KOPT-K1 (cell line): ENCODE results near the gene MDN1.

Experiments
- H3K27ac ChIP-seq: fragments of 200-600 bp; sonication (generic); 2 replicates; pipeline ENCODE4 v1.5.1; 2016; ENCODE audit warnings: antibody characterized with exemption, mild to moderate bottlenecking, low read depth, low read length; ENCODE audit not compliant: poor library complexity, severe bottlenecking
- H3K36me3 ChIP-seq: fragments of 200-600 bp; sonication (generic); 2 replicates; pipeline ENCODE4 v1.5.1; 2017; ENCODE audit warnings: antibody characterized with exemption, mild to moderate bottlenecking, low read length, moderate library complexity; ENCODE audit not compliant: insufficient read depth
- H3K9me3 ChIP-seq: fragments of 200-600 bp; sonication (generic); 2 replicates; pipeline ENCODE4 v1.5.1; 2017; ENCODE audit warnings: antibody characterized with exemption, low read length, mild to moderate bottlenecking; ENCODE audit not compliant: insufficient read depth, poor library complexity, severe bottlenecking

The MDN1 gene

GRCh38 chr6:89610149-89610642, 209.4 kb downstream of the MDN1 start:
- Histone ChIP-seq H3K36me3 (no peaks in the 10 kb centered on the region), H3K9me3 (no peaks in the 10 kb centered on the region), H3K27ac (no peak overlapping the region)

GRCh38 chr6:89605861-89606260, 213.7 kb downstream of the MDN1 start:
- H3K27ac ChIP-seq = no peak overlapping the region
- H3K9me3 ChIP-seq = no peaks in the 10 kb centered on the region
- H3K36me3 ChIP-seq = no peaks in the 10 kb centered on the region

GRCh38 chr6:89604653-89605052, 214.9 kb downstream of the MDN1 start:
- no peaks in the 10 kb centered on the region for H3K9me3 ChIP-seq
- H3K27ac ChIP-seq = no peak overlapping the region
- no peaks in the 10 kb centered on the region for H3K36me3 ChIP-seq

GRCh38 chr6:89602166-89602565, 217.4 kb downstream of the MDN1 start:
- Histone ChIP-seq H3K27ac (no peak overlapping the region), H3K9me3 (no peaks in the 10 kb centered on the region), H3K36me3 (no peaks in the 10 kb centered on the region)

GRCh38 chr6:89599727-89600126, 219.9 kb downstream of the MDN1 start:
- Histone ChIP-seq H3K27ac (no peak overlapping the region), H3K36me3 (no peaks in the 10 kb centered on the region), H3K9me3 (no peaks in the 10 kb centered on the region)

GRCh38 chr6:89597988-89598387, 221.6 kb downstream of the MDN1 start:
- Histone ChIP-seq H3K9me3 (no peaks in the 10 kb centered on the region), H3K27ac (no peak overlapping the region), H3K36me3 (no peaks in the 10 kb centered on the region)

- Histone ChIP-seq H3K9me3 (no peaks in the 10 kb centered on the region), H3K27ac (no peak overlapping the region), H3K36me3 (no peaks in the 10 kb centered on the region)
Measured at GRCh38 chr6:89597372-89597771, 222.2 kb downstream of the MDN1 start.

GRCh38 chr6:89596484-89596883, 223.1 kb downstream of the MDN1 start:
- H3K9me3 ChIP-seq = no peaks in the 10 kb centered on the region
- H3K27ac ChIP-seq = no peak overlapping the region

GRCh38 chr6:89596056-89596455, 223.5 kb downstream of the MDN1 start:
- Histone ChIP-seq H3K36me3 (no peaks in the 10 kb centered on the region), H3K9me3 (no peaks in the 10 kb centered on the region), H3K27ac (no peak overlapping the region)

More at GRCh38 chr6:89596484-89596883, 223.1 kb downstream of the MDN1 start:
- H3K36me3 ChIP-seq = no peaks in the 10 kb centered on the region
